ENCODE data around the gene SGIP1. TPM values are rescaled to one million over a fixed set of nuclear protein-coding genes. Genes with fewer than 3 reads are reported as not detected.

SGIP1 gene
- total and polyA plus RNA-seq, 2 of the 8 experiments (the other 6 are each of a cell fraction or from before 2014, with no cell fraction given) = 1.4 to 2.1 TPM

DNA sequence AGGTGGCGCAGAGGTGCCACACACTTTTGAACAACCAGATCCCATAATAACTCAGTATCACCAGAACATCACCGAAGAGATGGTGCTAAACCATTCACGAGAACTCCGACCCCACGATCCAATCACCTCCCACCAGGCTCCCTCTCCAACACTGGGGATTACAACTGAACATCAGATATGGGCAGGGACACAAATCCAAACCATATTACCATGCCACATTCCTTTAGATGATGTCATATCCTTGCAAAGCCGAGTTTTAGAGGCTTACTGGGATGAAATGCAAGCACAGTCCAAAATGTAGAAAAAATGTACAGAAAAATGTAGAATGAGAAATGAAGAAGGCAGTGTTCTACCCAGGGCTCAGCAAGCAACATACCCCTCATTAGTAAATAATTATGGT, 64.7 kb downstream of the SGIP1 start:
- Histone ChIP-seq H3K4ac (replicated peaks; ENCODE audit: insufficient read length, low read depth, low read length) (no peak overlapping the region), H3K4me1 (replicated peaks in 1 of 4; ENCODE audit: control insufficient read depth in 3 of 4, insufficient read depth in 4 of 4, low read length in 3 of 4) (no peaks in the 10 kb centered on the region), H2BK120ac (replicated peaks; ENCODE audit: low read depth, low read length) (no peak overlapping the region), H2BK15ac (ENCODE audit: low read length) (no peak overlapping the region), H3K4me2 (ENCODE audit: insufficient read depth in 1 of 2, low read depth in 2 of 2, low read length in 2 of 2) (no peak overlapping the region), H3K23ac (ENCODE audit: insufficient read length) (no peak overlapping the region), H3K36me3 (ENCODE audit: control insufficient read depth in 2 of 4, insufficient read depth in 4 of 4, low read length in 3 of 4) (no peaks in the 10 kb centered on the region), H3K27me3 (replicated peaks in 1 of 4; ENCODE audit: control insufficient read depth in 3 of 4, extremely low read depth in 1 of 4, insufficient read depth in 3 of 4, low read length in 3 of 4) (no peaks in the 10 kb centered on the region), H2BK12ac (ENCODE audit: low read depth, low read length) (no peak overlapping the region), H2AFZ (ENCODE audit: low read length) (no peak overlapping the region), H2AK5ac (ENCODE audit: low read depth, low read length) (no peak overlapping the region), H3K9ac (replicated peaks in 1 of 4; ENCODE audit: extremely low read depth in 1 of 4, low read depth in 3 of 4, low read length in 3 of 4) (no peak overlapping the region), H3K79me1 (ENCODE audit: low read depth, low read length) (no peaks in the 10 kb centered on the region), H4K5ac (ENCODE audit: insufficient read length, low read depth, low read length) (no peak overlapping the region), H4K8ac (ENCODE audit: extremely low read depth, insufficient read depth, low read length) (no peak overlapping the region), H4K91ac (replicated peaks; ENCODE audit: insufficient read length, low read length) (no peak overlapping the region), H3K27ac (ENCODE audit: low read depth, low read length) (no peak overlapping the region), H3K56ac (replicated peaks; ENCODE audit: insufficient read length, low read depth, low read length) (no peak overlapping the region), H2BK20ac (ENCODE audit: low read length) (no peak overlapping the region), H3K18ac (ENCODE audit: extremely low read depth, low read length) (no peak overlapping the region), H3K4me3 (ENCODE audit: extremely low read depth in 1 of 4, insufficient read depth in 2 of 4, low read depth in 3 of 4, low read length in 4 of 4) (no peak overlapping the region), H3K14ac (ENCODE audit: insufficient read length) (no peak overlapping the region), H3K23me2 (ENCODE audit: low read depth, low read length) (no peaks in the 10 kb centered on the region), H3K79me2 (ENCODE audit: control insufficient read depth in 1 of 2, insufficient read depth in 2 of 2, low read length in 2 of 2) (no peaks in the 10 kb centered on the region), H3K9me3 (ENCODE audit: insufficient read depth in 2 of 2, low read depth in 1 of 2, low read length in 1 of 2) (no peaks in the 10 kb centered on the region), H2BK5ac (ENCODE audit: low read depth, low read length) (no peak overlapping the region), H4K20me1 (replicated peaks in 1 of 2; ENCODE audit: control insufficient read depth in 1 of 2, insufficient read depth in 2 of 2, low read length in 2 of 2) (no peaks in the 10 kb centered on the region)
- ChIA-PET POLR2A (ENCODE audit: partially characterized antibody) (no interaction called here), CTCF (ENCODE audit: partially characterized antibody) (no interaction called here)
- 91% methylated on average over 6 of the region's 6 CpGs; no CpG with 5 or more reads in 1 of the 2 experiments for WGBS, 2 experiments (ENCODE audit: extremely low coverage in 1 of 2, insufficient coverage in 1 of 2, insufficient read length in 1 of 2, insufficient replicate concordance in 2 of 2, low coverage in 1 of 2, low lambda C conversion rate in 2 of 2, missing lambda C conversion rate in 1 of 2)
- DNase-seq (ENCODE audit: low read depth in 1 of 2, low spot score in 2 of 2) (no peak), FAIRE-seq (no peak)
- TF ChIP-seq TEAD4 (IDR thresholded peaks at IDR 0.05; ENCODE audit: low read depth, low read length) (no peak), BCL11A (IDR thresholded peaks at IDR 0.05; ENCODE audit: low read depth in 2 of 2, low read length in 2 of 2) (no peak), SAP30 (IDR thresholded peaks at IDR 0.05; ENCODE audit: insufficient read depth, insufficient replicate concordance, low read length) (no peak), TAF7 (optimal IDR thresholded peaks at IDR 0.05; ENCODE audit: borderline replicate concordance, low read depth, low read length) (no peak), RBBP5 (IDR thresholded peaks at IDR 0.05; ENCODE audit: borderline replicate concordance, low read depth, low read length) (no peak), KDM5A (IDR thresholded peaks at IDR 0.05; ENCODE audit: low read length) (no peak), BRCA1 (IDR thresholded peaks at IDR 0.05; ENCODE audit: low read depth, low read length) (no peak), TCF12 (IDR thresholded peaks at IDR 0.05; ENCODE audit: low read depth, low read length) (no peak), CHD1 (IDR thresholded peaks at IDR 0.05; ENCODE audit: low read depth, low read length) (no peak), EP300 (IDR thresholded peaks at IDR 0.05; ENCODE audit: borderline replicate concordance in 1 of 2, low read depth in 2 of 2, low read length in 2 of 2) (no peak), POLR2AphosphoS5 (IDR thresholded peaks at IDR 0.05; ENCODE audit: low read depth, low read length) (no peak), TBP (IDR thresholded peaks at IDR 0.05; ENCODE audit: low read depth, low read length) (no peak), SP1 (IDR thresholded peaks at IDR 0.05; ENCODE audit: low read depth, low read length) (no peak), CHD2 (IDR thresholded peaks at IDR 0.05; ENCODE audit: low read length) (no peak)
- TF ChIP-seq, protein P1, sequence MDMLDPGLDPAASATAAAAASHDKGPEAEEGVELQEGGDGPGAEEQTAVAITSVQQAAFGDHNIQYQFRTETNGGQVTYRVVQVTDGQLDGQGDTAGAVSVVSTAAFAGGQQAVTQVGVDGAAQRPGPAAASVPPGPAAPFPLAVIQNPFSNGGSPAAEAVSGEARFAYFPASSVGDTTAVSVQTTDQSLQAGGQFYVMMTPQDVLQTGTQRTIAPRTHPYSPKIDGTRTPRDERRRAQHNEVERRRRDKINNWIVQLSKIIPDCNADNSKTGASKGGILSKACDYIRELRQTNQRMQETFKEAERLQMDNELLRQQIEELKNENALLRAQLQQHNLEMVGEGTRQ (IDR thresholded peaks at IDR 0.05; ENCODE audit: low read length) = no peak
